LNCAP (cell line): ENCODE measurements around the gene SLC25A25.

Source experiments
- TF ChIP-seq, protein P1 (sequence below): fragments of 450-650 bp; IDR thresholded peaks from 2 replicates; pipeline ENCODE4 v1.5.1; 2017; ENCODE audit warnings: mild to moderate bottlenecking

Gene SLC25A25

DNA sequence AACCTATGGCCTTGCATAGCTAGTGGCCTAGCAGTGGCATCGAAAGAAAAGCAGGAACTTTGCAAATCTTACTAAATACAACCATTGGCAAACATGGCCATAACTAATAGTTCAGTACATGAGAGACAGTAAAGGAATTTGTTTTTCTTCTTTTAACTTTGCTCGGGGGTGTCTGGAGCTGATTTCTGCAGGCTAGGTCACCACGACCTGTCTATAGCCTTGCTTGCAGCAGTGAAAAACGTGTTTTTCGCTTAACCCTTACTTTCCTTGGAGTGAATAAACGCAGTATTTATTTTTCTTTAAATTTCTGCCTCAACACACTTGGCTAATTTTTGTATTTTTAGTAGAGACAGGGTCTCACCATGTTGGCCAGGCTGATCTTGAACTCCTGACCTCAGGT is 20.8 kb upstream of the SLC25A25 start:
- TF ChIP-seq, protein P1, sequence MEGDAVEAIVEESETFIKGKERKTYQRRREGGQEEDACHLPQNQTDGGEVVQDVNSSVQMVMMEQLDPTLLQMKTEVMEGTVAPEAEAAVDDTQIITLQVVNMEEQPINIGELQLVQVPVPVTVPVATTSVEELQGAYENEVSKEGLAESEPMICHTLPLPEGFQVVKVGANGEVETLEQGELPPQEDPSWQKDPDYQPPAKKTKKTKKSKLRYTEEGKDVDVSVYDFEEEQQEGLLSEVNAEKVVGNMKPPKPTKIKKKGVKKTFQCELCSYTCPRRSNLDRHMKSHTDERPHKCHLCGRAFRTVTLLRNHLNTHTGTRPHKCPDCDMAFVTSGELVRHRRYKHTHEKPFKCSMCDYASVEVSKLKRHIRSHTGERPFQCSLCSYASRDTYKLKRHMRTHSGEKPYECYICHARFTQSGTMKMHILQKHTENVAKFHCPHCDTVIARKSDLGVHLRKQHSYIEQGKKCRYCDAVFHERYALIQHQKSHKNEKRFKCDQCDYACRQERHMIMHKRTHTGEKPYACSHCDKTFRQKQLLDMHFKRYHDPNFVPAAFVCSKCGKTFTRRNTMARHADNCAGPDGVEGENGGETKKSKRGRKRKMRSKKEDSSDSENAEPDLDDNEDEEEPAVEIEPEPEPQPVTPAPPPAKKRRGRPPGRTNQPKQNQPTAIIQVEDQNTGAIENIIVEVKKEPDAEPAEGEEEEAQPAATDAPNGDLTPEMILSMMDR: no peak

- TF ChIP-seq, protein P1: no peak
Observed at GRCh38 chr9:128048663-128049062, 19.4 kb upstream of the SLC25A25 start.

GRCh38 chr9:128049843-128050242 is 18.2 kb upstream of the SLC25A25 start:
- TF ChIP-seq, protein P1: no peak

GRCh38 chr9:128051932-128052709 is 15.9 kb upstream of the SLC25A25 start:
- TF ChIP-seq, protein P1: no peak

DNA sequence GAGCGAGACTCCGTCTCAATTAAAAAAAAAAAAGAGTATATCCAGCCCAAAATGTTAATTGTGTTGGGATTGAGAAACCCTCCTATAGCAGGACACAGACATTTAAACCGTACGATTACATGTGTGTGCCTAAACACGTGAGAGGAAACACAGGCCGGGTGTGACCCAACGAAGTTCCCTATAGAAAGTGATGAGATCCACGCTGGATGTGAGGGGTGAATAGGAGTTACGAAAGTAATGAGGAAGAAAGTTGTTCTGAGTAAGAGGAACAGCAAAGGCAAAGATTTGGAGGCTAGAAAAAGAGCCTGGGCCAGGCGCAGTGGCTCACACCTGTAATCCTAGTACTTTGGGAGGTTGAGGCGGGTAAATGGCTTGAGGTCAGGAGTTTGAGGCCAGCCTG is 14.5 kb upstream of the SLC25A25 start:
- TF ChIP-seq, protein P1: no peak

DNA sequence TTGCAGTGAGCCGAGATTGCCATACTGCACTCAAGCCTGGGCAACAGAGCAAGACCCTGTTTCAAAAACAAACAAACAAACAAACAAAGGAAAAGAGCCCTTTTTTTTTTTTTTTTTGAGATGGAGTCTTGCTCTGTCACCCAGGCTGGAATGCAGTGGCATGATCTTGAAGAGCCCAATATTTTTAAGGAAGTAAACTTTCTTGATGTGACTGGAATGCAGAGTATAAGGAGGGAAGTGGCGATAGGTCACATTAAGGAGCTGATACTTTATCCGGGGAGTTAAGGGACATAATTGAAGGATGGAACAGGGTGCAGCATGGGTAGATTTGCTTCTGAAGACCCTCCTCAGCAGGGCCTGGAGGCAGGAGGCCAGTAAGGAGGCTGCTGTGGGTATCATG is 13.9 kb upstream of the SLC25A25 start:
- TF ChIP-seq, protein P1: no peak

- TF ChIP-seq, protein P1: no peak
Observed at GRCh38 chr9:128055344-128056040, 12.5 kb upstream of the SLC25A25 start.
